Activated CD4-positive, alpha-beta T cell treated with anti-CD3 and anti-CD28 coated beads for 24 hours (primary cell): ENCODE results near the gene ELOA.
"Not testable (repeated sequence)": the region's sequence is repeated elsewhere in the genome, so short reads cannot be mapped to it uniquely, and the experiment has no call there.

Experiments used
- DNase-seq, 2 donors: peaks; one replicate each; pipeline ENCODE4 v3.0.0-alpha.2; 2020; ENCODE audit warnings: low read depth in 2 of 2

ELOA gene

GRCh38 chr1:23743287-23744152 is at the start of gene ELOA:
Gene ELOA (plus strand): TSS chr1:23743471. CDS start chr1:23743504, 33 bp downstream.
- peak; percentile 55 to 60 for DNase-seq

- no peak for DNase-seq
Observed at GRCh38 chr1:23693599-23693998, 49.7 kb upstream of the ELOA start.

GRCh38 chr1:23694371-23694770 is 48.9 kb upstream of the ELOA start:
- DNase-seq = no peak

GRCh38 chr1:23695667-23696066 is 47.6 kb upstream of the ELOA start:
- no peak for DNase-seq

- no peak for DNase-seq
Observed at GRCh38 chr1:23696335-23696989, 46.8 kb upstream of the ELOA start.

- DNase-seq = no peak
Observed at GRCh38 chr1:23698466-23698865, 44.8 kb upstream of the ELOA start.

- no peak for DNase-seq
Observed at GRCh38 chr1:23699280-23700179, 43.7 kb upstream of the ELOA start.

GRCh38 chr1:23701310-23701709 is 42.0 kb upstream of the ELOA start:
- no peak for DNase-seq

GRCh38 chr1:23701996-23702395 is 41.3 kb upstream of the ELOA start:
- DNase-seq = no peak

- no peak for DNase-seq
Observed at GRCh38 chr1:23704834-23705495, 38.3 kb upstream of the ELOA start.

GRCh38 chr1:23709229-23709628 is 34.0 kb upstream of the ELOA start:
- DNase-seq = no peak

GRCh38 chr1:23718482-23718881 is 24.8 kb upstream of the ELOA start:
- DNase-seq = no peak

- DNase-seq = no peak
Observed at GRCh38 chr1:23719162-23719820, 24.0 kb upstream of the ELOA start.

- DNase-seq = no peak
Observed at GRCh38 chr1:23720256-23720995, 22.8 kb upstream of the ELOA start.

- no peak for DNase-seq
Observed at GRCh38 chr1:23722652-23723051, 20.6 kb upstream of the ELOA start.

GRCh38 chr1:23726686-23727085 is 16.6 kb upstream of the ELOA start:
- no peak for DNase-seq

- no peak for DNase-seq
Observed at GRCh38 chr1:23727362-23727811, 15.9 kb upstream of the ELOA start.

GRCh38 chr1:23732363-23733224 is 10.7 kb upstream of the ELOA start:
- DNase-seq = no peak

- not testable (repeated sequence) for DNase-seq
Observed at GRCh38 chr1:23733281-23733680, 10.0 kb upstream of the ELOA start.
